Adipose tissue (tissue), 3 donors: ENCODE measurements around the gene TSPO. TPM values are rescaled to one million over a fixed set of nuclear protein-coding genes. Genes with fewer than 3 reads are reported as not detected.

ENCODE experiments used
- H3K27ac ChIP-seq: one replicate; pipeline ENCODE4 v1.5.1; 2013; ENCODE audit warnings: low read depth, low read length
- WGBS, 3 donors: extraction: QIAGEN DNeasy Blood & Tissue Kit; methylation state at CpG; one replicate each; pipeline ENCODE4 v1.1.7; 2013; 5-methylcytosine and 5-hydroxymethylcytosine counted together
- polyA plus RNA-seq, 3 donors: library from polyadenylated mRNA; stranded (reverse); fragments of 200-250 nt; gene quantifications; one replicate each; pipeline ENCODE4 v1.2.3, GENCODE V29; 2013
- donor health status: healthy with polysubstance abuse.
- donor health status: Bipolar disorder and iron deficiency.
- donor health status: healthy.

Gene TSPO
- polyA plus RNA-seq, 3 donors: 138 to 661 (median 447) TPM

- no peak overlapping the region for H3K27ac ChIP-seq
- 65 to 88% (median 74%) methylated on average over 14 of the region's 14 CpGs for WGBS, 3 donors
These were observed 19.7 kb downstream of the TSPO start for GRCh38 chr22:43171019-43171491.

- WGBS, 3 donors: 84 to 88% (median 87%) methylated on average over 12 of the region's 12 CpGs
- no peak overlapping the region for H3K27ac ChIP-seq
These were observed 20.2 kb downstream of the TSPO start for GRCh38 chr22:43171607-43172006.

- no peak overlapping the region for H3K27ac ChIP-seq
- WGBS, 3 donors: 94 to 96% (median 95%) methylated on average over 19 of the region's 19 CpGs
These were observed 20.8 kb downstream of the TSPO start for GRCh38 chr22:43172191-43172590.

GRCh38 chr22:43173566-43173965, 22.2 kb downstream of the TSPO start:
- 93 to 97% (median 97%) methylated on average over 7 to 9 of the region's 9 CpGs for WGBS, 3 donors
- H3K27ac ChIP-seq: no peak overlapping the region

- no peak overlapping the region for H3K27ac ChIP-seq
- WGBS, 3 donors: 95 to 98% (median 97%) methylated on average over 39 of the region's 39 CpGs
These were observed 22.8 kb downstream of the TSPO start for GRCh38 chr22:43173976-43174720.

- WGBS, 3 donors: 91 to 93% (median 92%) methylated on average over 9 of the region's 9 CpGs
- no peak overlapping the region for H3K27ac ChIP-seq
These were observed 23.7 kb downstream of the TSPO start for GRCh38 chr22:43174941-43175531.

GRCh38 chr22:43176090-43176489, 24.7 kb downstream of the TSPO start:
- H3K27ac ChIP-seq: no peak overlapping the region
- 75 to 85% (median 76%) methylated on average over 15 of the region's 15 CpGs for WGBS, 3 donors

- no peak overlapping the region for H3K27ac ChIP-seq
- 86 to 92% (median 89%) methylated on average over 7 of the region's 7 CpGs for WGBS, 3 donors
These were observed 26.1 kb downstream of the TSPO start for GRCh38 chr22:43177479-43177878.

GRCh38 chr22:43179146-43179910, 28.0 kb downstream of the TSPO start:
- 92 to 96% (median 95%) methylated on average over 24 to 25 of the region's 25 CpGs for WGBS, 3 donors

GRCh38 chr22:43179911-43180195, 28.5 kb downstream of the TSPO start:
- H3K27ac ChIP-seq: no peak overlapping the region
- WGBS, 3 donors: 97 to 99% (median 97%) methylated on average over 15 of the region's 15 CpGs

More at GRCh38 chr22:43179146-43179910, 28.0 kb downstream of the TSPO start:
- no peak overlapping the region for H3K27ac ChIP-seq

- no peak overlapping the region for H3K27ac ChIP-seq
- WGBS, 3 donors: 93 to 96% (median 93%) methylated on average over 15 of the region's 15 CpGs
These were observed 29.3 kb downstream of the TSPO start for GRCh38 chr22:43180670-43181069.

GRCh38 chr22:43181321-43182076, 30.1 kb downstream of the TSPO start:
- no peak overlapping the region for H3K27ac ChIP-seq
- WGBS, 3 donors: 93 to 95% (median 94%) methylated on average over 13 of the region's 13 CpGs

- no peak overlapping the region for H3K27ac ChIP-seq
- WGBS, 3 donors: 93 to 95% (median 93%) methylated on average over 9 to 10 of the region's 10 CpGs
These were observed 30.8 kb downstream of the TSPO start for GRCh38 chr22:43182118-43182517.

GRCh38 chr22:43182726-43183125, 31.4 kb downstream of the TSPO start:
- WGBS, 3 donors: 92 to 96% (median 95%) methylated on average over 17 of the region's 17 CpGs
- no peak overlapping the region for H3K27ac ChIP-seq

GRCh38 chr22:43183496-43184277, 32.3 kb downstream of the TSPO start:
- no peak overlapping the region for H3K27ac ChIP-seq
- 71 to 86% (median 71%) methylated on average over 12 of the region's 12 CpGs for WGBS, 3 donors

- WGBS, 3 donors: 7 to 26% (median 23%) methylated on average over 12 of the region's 12 CpGs
- H3K27ac ChIP-seq: no peak overlapping the region
These were observed 34.5 kb downstream of the TSPO start for GRCh38 chr22:43185860-43186261.

- 1 to 2% (median 1%) methylated on average over 46 to 85 of the region's 87 CpGs for WGBS, 3 donors
- no peak within 1 kb of the TSS for H3K27ac ChIP-seq
These were observed 35.2 kb downstream of the TSPO start, which contains the start of gene TTLL12 for GRCh38 chr22:43186272-43187170. Gene TTLL12, minus strand, starts transcription at chr22:43187134. Its CDS starts 65 bp downstream, at chr22:43187069.
